IMR-90 (cell line): ENCODE results near the gene TRPM1. TPM values are rescaled to one million over a fixed set of nuclear protein-coding genes. Genes with fewer than 3 reads are reported as not detected.

Source experiments
- ATAC-seq: fragments of 200-7000 bp; cut with Tn5 transposase; 2 replicates; pipeline ENCODE4 v1.9.1; 2020; ENCODE audit warnings: low read depth, mild to moderate bottlenecking, moderate library complexity
- BruUV-seq: library from RNA; stranded (reverse); fragments of 400-500 nt; replicated peaks from 2 replicates; lab custom pipeline; 2021; lab: Mats Ljungman, UMichigan
- CTCF ChIA-PET: fragments of 300-600 bp; formaldehyde crosslinking; extraction: SDS; loops from one replicate; lab custom pipeline; 2021; ENCODE audit warnings: antibody characterized with exemption; lab: Yijun Ruan, JAX
- POLR2A ChIA-PET: fragments of 300-600 bp; sonication (Branson Sonifier 250); formaldehyde crosslinking; loops from one replicate; lab custom pipeline; 2022; ENCODE audit warnings: antibody characterized with exemption; ENCODE audit not compliant: unreplicated experiment; lab: Charles Lee
- DNase-seq: peaks from one replicate; pipeline ENCODE4 v3.0.0; 2013
- H2AFZ ChIP-seq: replicated peaks from 2 replicates; pipeline ENCODE3; 2013; ENCODE audit warnings: low read length, mild to moderate bottlenecking; ENCODE audit not compliant: poor library complexity
- H2AK5ac ChIP-seq: 2 replicates; pipeline ENCODE4 v1.6.1; 2013; ENCODE audit warnings: low read depth, low read length, inconsistent platforms
- H2AK9ac ChIP-seq: replicated peaks from 2 replicates; pipeline ENCODE3; 2013; ENCODE audit warnings: mild to moderate bottlenecking, low read depth, low read length, moderate library complexity; ENCODE audit not compliant: poor library complexity
- H2BK120ac ChIP-seq: 2 replicates; pipeline ENCODE4 v1.6.1; 2013; ENCODE audit warnings: low read depth, low read length, inconsistent platforms
- H2BK15ac ChIP-seq: 3 replicates; pipeline ENCODE4 v1.6.1; 2013; ENCODE audit warnings: low read depth, low read length, inconsistent platforms
- H2BK20ac ChIP-seq: 2 replicates; pipeline ENCODE4 v1.6.1; 2013; ENCODE audit warnings: low read depth, mild to moderate bottlenecking, inconsistent platforms, low read length, moderate library complexity
- H2BK5ac ChIP-seq: 2 replicates; pipeline ENCODE4 v1.6.1; 2013; ENCODE audit warnings: mild to moderate bottlenecking, low read depth, low read length, inconsistent platforms; ENCODE audit not compliant: poor library complexity, severe bottlenecking
- H3K14ac ChIP-seq: replicated peaks from 2 replicates; pipeline ENCODE4 v1.6.1; 2013; ENCODE audit warnings: low read depth, low read length, inconsistent platforms
- H3K18ac ChIP-seq: 2 replicates; pipeline ENCODE4 v1.6.1; 2013; ENCODE audit warnings: low read depth, low read length, control low read depth
- H3K23ac ChIP-seq: 2 replicates; pipeline ENCODE4 v1.6.1; 2013; ENCODE audit warnings: low read depth, low read length, inconsistent platforms
- H3K27ac ChIP-seq: 2 replicates; pipeline ENCODE4 v1.5.1; 2013; ENCODE audit warnings: mild to moderate bottlenecking, control low read depth, low read length; ENCODE audit not compliant: insufficient read depth
- H3K27me3 ChIP-seq: 2 replicates; pipeline ENCODE4 v1.6.1; 2013; ENCODE audit warnings: low read length; ENCODE audit not compliant: control insufficient read depth, insufficient read depth
- H3K36me3 ChIP-seq: 2 replicates; pipeline ENCODE4 v1.6.1; 2013; ENCODE audit warnings: low read length, mixed read lengths; ENCODE audit not compliant: control insufficient read depth, insufficient read depth
- H3K4ac ChIP-seq: 2 replicates; pipeline ENCODE4 v1.6.1; 2013; ENCODE audit warnings: low read depth, low read length, inconsistent platforms
- H3K4me1 ChIP-seq: 2 replicates; pipeline ENCODE4 v1.6.1; 2013; ENCODE audit warnings: low read length, mixed read lengths; ENCODE audit not compliant: control insufficient read depth, insufficient read depth
- H3K4me2 ChIP-seq: 2 replicates; pipeline ENCODE4 v1.6.1; 2013; ENCODE audit warnings: low read depth, mild to moderate bottlenecking, control low read depth, low read length, moderate library complexity
- H3K4me3 ChIP-seq: 2 replicates; pipeline ENCODE4 v1.5.1; 2013; ENCODE audit warnings: low read depth, mild to moderate bottlenecking, control low read depth, low read length, moderate library complexity; ENCODE audit not compliant: insufficient read depth
- H3K56ac ChIP-seq: 2 replicates; pipeline ENCODE4 v1.6.1; 2013; ENCODE audit warnings: low read length, inconsistent platforms; ENCODE audit not compliant: insufficient read depth; ENCODE audit errors: extremely low read depth
- H3K79me1 ChIP-seq, 2 experiments: 2 replicates each; pipeline ENCODE4 v1.6.1; 2013; ENCODE audit warnings: low read length in 2 of 2, inconsistent platforms in 1 of 2, low read depth in 1 of 2
- H3K9ac ChIP-seq: 2 replicates; pipeline ENCODE4 v1.6.1; 2013; ENCODE audit warnings: low read depth, low read length, control low read depth
- H3K9me1 ChIP-seq: 2 replicates; pipeline ENCODE4 v1.6.1; 2013; ENCODE audit warnings: low read length, inconsistent platforms; ENCODE audit not compliant: insufficient read depth
- H3K9me3 ChIP-seq: 2 replicates; pipeline ENCODE4 v1.6.1; 2013; ENCODE audit warnings: low read length; ENCODE audit not compliant: control insufficient read depth, insufficient read depth
- H4K20me1 ChIP-seq: 2 replicates; pipeline ENCODE4 v1.6.1; 2013; ENCODE audit warnings: low read length, inconsistent platforms; ENCODE audit not compliant: insufficient read depth
- H4K5ac ChIP-seq: 2 replicates; pipeline ENCODE4 v1.6.1; 2013; ENCODE audit warnings: mild to moderate bottlenecking, low read depth, low read length, control low read depth
- H4K8ac ChIP-seq, 2 experiments: 2 replicates each; pipeline ENCODE4 v1.6.1; 2013; ENCODE audit warnings: low read depth in 2 of 2, low read length in 2 of 2, control low read depth in 1 of 2, inconsistent platforms in 1 of 2
- H4K91ac ChIP-seq: 2 replicates; pipeline ENCODE4 v1.6.1; 2013; ENCODE audit warnings: low read depth, low read length, inconsistent platforms; ENCODE audit not compliant: insufficient read depth
- BHLHE40 ChIP-seq: fragments of 150-350 bp; IDR thresholded peaks from 2 replicates; pipeline ENCODE4 v1.6.1; 2016; ENCODE audit warnings: mild to moderate bottlenecking, low read depth, low read length
- CEBPB ChIP-seq: IDR thresholded peaks from 2 replicates; pipeline ENCODE4 v1.6.1; 2012; ENCODE audit warnings: low read depth, low read length, improper control_type of control experiment
- CHD1 ChIP-seq: IDR thresholded peaks from 2 replicates; pipeline ENCODE4 v1.6.1; 2012; ENCODE audit warnings: low read depth, low read length, improper control_type of control experiment
- CTCF ChIP-seq: conservative IDR thresholded peaks from 2 replicates; pipeline ENCODE4 v1.5.1; 2012; ENCODE audit warnings: mild to moderate bottlenecking, low read depth, low read length, improper control_type of control experiment
- ELK1 ChIP-seq: fragments of 150-350 bp; IDR thresholded peaks from 2 replicates; pipeline ENCODE4 v1.6.1; 2016; ENCODE audit warnings: low read depth, mild to moderate bottlenecking, low read length, moderate library complexity, borderline replicate concordance
- FOS ChIP-seq: fragments of 150-350 bp; IDR thresholded peaks from 2 replicates; pipeline ENCODE4 v1.6.1; 2016; ENCODE audit warnings: low read depth, low read length
- MAFK ChIP-seq: IDR thresholded peaks from 2 replicates; pipeline ENCODE4 v1.6.1; 2012; ENCODE audit warnings: low read depth, low read length, improper control_type of control experiment
- MAZ ChIP-seq: IDR thresholded peaks from 2 replicates; pipeline ENCODE4 v1.6.1; 2012; ENCODE audit warnings: low read depth, mild to moderate bottlenecking, low read length, improper control_type of control experiment, moderate library complexity, borderline replicate concordance
- MXI1 ChIP-seq: IDR thresholded peaks from 2 replicates; pipeline ENCODE4 v1.6.1; 2012; ENCODE audit warnings: low read depth, mild to moderate bottlenecking, low read length, moderate library complexity, borderline replicate concordance
- NFE2L2 ChIP-seq: fragments of 150-350 bp; IDR thresholded peaks from 2 replicates; pipeline ENCODE4 v1.6.1; 2016; ENCODE audit warnings: low read depth, mild to moderate bottlenecking, low read length
- POLR2A ChIP-seq: IDR thresholded peaks from 2 replicates; pipeline ENCODE4 v1.6.1; 2012; ENCODE audit warnings: mild to moderate bottlenecking, low read depth, low read length
- RAD21 ChIP-seq: IDR thresholded peaks from 2 replicates; pipeline ENCODE4 v1.6.1; 2012; ENCODE audit warnings: low read length, improper control_type of control experiment
- RCOR1 ChIP-seq: IDR thresholded peaks from 2 replicates; pipeline ENCODE4 v1.6.1; 2012; ENCODE audit warnings: mild to moderate bottlenecking, low read length, improper control_type of control experiment; ENCODE audit not compliant: insufficient replicate concordance
- RFX5 ChIP-seq: IDR thresholded peaks from 2 replicates; pipeline ENCODE4 v1.8.0; 2012; ENCODE audit warnings: low read depth, mild to moderate bottlenecking, low read length, moderate library complexity
- SMC3 ChIP-seq: fragments of 150-350 bp; IDR thresholded peaks from 2 replicates; pipeline ENCODE4 v1.6.1; 2016; ENCODE audit warnings: low read depth, mild to moderate bottlenecking, antibody characterized with exemption, low read length, moderate library complexity
- USF2 ChIP-seq: fragments of 150-350 bp; IDR thresholded peaks from 2 replicates; pipeline ENCODE4 v1.6.1; 2017; ENCODE audit warnings: mild to moderate bottlenecking, antibody characterized with exemption, low read length, low read depth
- dilution Hi-C: fragments of 300-500 bp; cut with HindIII; formaldehyde crosslinking; loops from one replicate; pipeline ENCODE4 v1.14.3; 2018; ENCODE audit warnings: low sequenced_read_pairs; ENCODE audit not compliant: unreplicated experiment
- in situ Hi-C: fragments of 300-500 bp; cut with MboI; formaldehyde crosslinking; loops from 3 replicates; pipeline ENCODE4 v1.14.3; 2019; ENCODE audit warnings: low sequenced_read_pairs, inconsistent platforms, mixed read lengths
- intact Hi-C: fragments of 100-400 bp; cut with micrococcal nuclease; formaldehyde crosslinking; loops from 2 replicates; pipeline ENCODE4 v1.10.0; 2022
- polyA plus RNA-seq, 3 experiments: library from polyadenylated mRNA; depleted of rRNA; stranded (reverse); fragments of >200 nt; gene quantifications; 2 replicates each; pipeline ENCODE4 v1.2.3, GENCODE V29; 2012; ENCODE audit warnings: low replicate concordance in 1 of 3
- total RNA-seq: library from RNA; depleted of rRNA; stranded (reverse); fragments of >200 nt; gene quantifications from 2 replicates; pipeline ENCODE4 v1.2.3, GENCODE V29; 2012

The TRPM1 gene
- total and polyA plus RNA-seq, 2 of the 4 experiments (the other 2 are of a cell fraction): not detected

GRCh38 chr15:31074321-31074720 lies 27.2 kb downstream of the TRPM1 start:
- peaks cover 6% of the 10 kb centered on the region for H3K4me1 ChIP-seq
- DNase-seq (no peak), ATAC-seq (no peak)
- no peak overlapping the region for H3K56ac ChIP-seq
- no peak overlapping the region for H4K91ac ChIP-seq
- H3K79me1 ChIP-seq: no peaks in the 10 kb centered on the region
- no peak overlapping the region for H3K23ac ChIP-seq
- CTCF ChIA-PET: no interaction called here
- no peak overlapping the region for H4K5ac ChIP-seq
- dilution Hi-C loops (no loop called here), intact Hi-C loops (no loop called here), in situ Hi-C loops (no loop called here)
- no TSS peak for BruUV-seq
- H3K9me3 ChIP-seq: no peaks in the 10 kb centered on the region
- H2AFZ ChIP-seq: no peak overlapping the region
- no peak overlapping the region for H2BK15ac ChIP-seq
- H4K8ac ChIP-seq: no peak overlapping the region
- peaks cover 11% of the 10 kb centered on the region for H3K27me3 ChIP-seq
- H2AK5ac ChIP-seq: no peak overlapping the region
- TF ChIP-seq NFE2L2 (no peak), ELK1 (no peak), MAZ (no peak), FOS (no peak), CTCF (no peak), RCOR1 (no peak), POLR2A (no peak), CEBPB (no peak), SMC3 (no peak), RFX5 (no peak), MXI1 (no peak), MAFK (no peak), CHD1 (no peak), BHLHE40 (no peak), USF2 (no peak), RAD21 (no peak)
- no peak overlapping the region for H3K4me3 ChIP-seq
- no peak overlapping the region for H3K4me2 ChIP-seq
- H3K9me1 ChIP-seq: peaks cover 3% of the 10 kb centered on the region; the same call in 1 of the 2 replicates
- no peak overlapping the region for H2BK5ac ChIP-seq
- no peak overlapping the region for H2BK120ac ChIP-seq
- H2AK9ac ChIP-seq: no peak overlapping the region
- H3K4ac ChIP-seq: no peak overlapping the region
- H4K20me1 ChIP-seq: no peaks in the 10 kb centered on the region
- H3K36me3 ChIP-seq: no peaks in the 10 kb centered on the region
- H3K27ac ChIP-seq: no peak overlapping the region
- no peak overlapping the region for H3K9ac ChIP-seq
- H3K14ac ChIP-seq: no peak overlapping the region
- no peak overlapping the region for H3K18ac ChIP-seq
- POLR2A ChIA-PET: no interaction called here
- H2BK20ac ChIP-seq: no peak overlapping the region
